Esophagus squamous epithelium (tissue), 4 donors: Measurements from ENCODE around the gene DRC3.

Experiments
- POLR2A ChIP-seq, 4 donors: fragments of 450-650 bp; IDR thresholded peaks; one replicate each; pipeline ENCODE4 v1.6.1; 2017; ENCODE audit warnings: antibody characterized with exemption in 4 of 4, mild to moderate bottlenecking in 4 of 4, moderate library complexity in 3 of 4
- TF ChIP-seq, protein P1 (sequence below), 6 experiments: fragments of 450-650 bp in 4 of 6; fragments of 200-600 bp in 2 of 6; sonication (generic) in 2 of 6; IDR thresholded peaks; one replicate each; pipeline ENCODE4 v1.5.1; 2016 to 2019; ENCODE audit warnings: antibody characterized with exemption in 6 of 6, mild to moderate bottlenecking in 4 of 6, moderate library complexity in 4 of 6

DNA sequence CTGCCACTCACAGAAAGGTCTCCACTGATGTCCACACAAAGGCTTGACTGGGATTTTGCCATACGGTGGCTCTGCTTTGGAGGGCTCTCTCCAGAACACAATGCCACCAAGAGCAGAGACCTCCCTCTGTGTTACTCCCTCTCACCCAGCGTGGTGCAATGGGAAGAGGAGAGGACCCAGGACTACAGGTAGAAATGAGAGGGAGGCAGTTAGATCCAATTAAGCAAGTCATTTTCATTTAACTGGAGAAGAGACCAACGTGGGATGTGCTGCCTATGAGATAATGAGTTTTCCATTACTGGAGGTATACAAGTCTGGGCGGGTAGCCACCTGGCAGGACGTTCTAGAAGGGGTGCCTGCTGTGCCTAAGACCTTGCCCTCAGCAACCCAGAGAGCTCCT, 34.7 kb upstream of the DRC3 start:
- TF ChIP-seq, protein P1, sequence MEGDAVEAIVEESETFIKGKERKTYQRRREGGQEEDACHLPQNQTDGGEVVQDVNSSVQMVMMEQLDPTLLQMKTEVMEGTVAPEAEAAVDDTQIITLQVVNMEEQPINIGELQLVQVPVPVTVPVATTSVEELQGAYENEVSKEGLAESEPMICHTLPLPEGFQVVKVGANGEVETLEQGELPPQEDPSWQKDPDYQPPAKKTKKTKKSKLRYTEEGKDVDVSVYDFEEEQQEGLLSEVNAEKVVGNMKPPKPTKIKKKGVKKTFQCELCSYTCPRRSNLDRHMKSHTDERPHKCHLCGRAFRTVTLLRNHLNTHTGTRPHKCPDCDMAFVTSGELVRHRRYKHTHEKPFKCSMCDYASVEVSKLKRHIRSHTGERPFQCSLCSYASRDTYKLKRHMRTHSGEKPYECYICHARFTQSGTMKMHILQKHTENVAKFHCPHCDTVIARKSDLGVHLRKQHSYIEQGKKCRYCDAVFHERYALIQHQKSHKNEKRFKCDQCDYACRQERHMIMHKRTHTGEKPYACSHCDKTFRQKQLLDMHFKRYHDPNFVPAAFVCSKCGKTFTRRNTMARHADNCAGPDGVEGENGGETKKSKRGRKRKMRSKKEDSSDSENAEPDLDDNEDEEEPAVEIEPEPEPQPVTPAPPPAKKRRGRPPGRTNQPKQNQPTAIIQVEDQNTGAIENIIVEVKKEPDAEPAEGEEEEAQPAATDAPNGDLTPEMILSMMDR (IDR thresholded peaks at IDR 0.05) = no peak
- TF ChIP-seq POLR2A (IDR thresholded peaks at IDR 0.05) = no peak
